ENCODE results near the gene NAALADL2.

DNA sequence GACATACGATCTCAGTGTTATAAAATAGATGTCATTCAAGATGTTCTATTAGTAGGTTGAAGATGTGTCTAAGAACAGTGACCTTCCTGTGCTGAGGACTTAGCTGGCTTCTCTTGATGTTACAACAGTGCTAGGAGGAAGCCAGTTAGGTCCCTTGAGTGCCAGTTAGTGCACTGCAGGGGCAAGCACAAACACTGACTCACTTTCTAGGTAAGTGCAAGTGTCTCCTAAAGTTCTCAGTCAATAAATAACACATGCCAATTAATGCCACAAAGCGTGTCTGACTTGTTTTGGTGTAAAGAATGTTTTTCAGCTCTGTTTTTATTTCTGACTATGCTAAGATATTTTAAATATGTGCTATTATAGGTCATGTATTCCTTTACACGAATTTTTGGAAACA is 211.8 kb downstream of the NAALADL2 start:
- TF ChIP-seq, protein P1, sequence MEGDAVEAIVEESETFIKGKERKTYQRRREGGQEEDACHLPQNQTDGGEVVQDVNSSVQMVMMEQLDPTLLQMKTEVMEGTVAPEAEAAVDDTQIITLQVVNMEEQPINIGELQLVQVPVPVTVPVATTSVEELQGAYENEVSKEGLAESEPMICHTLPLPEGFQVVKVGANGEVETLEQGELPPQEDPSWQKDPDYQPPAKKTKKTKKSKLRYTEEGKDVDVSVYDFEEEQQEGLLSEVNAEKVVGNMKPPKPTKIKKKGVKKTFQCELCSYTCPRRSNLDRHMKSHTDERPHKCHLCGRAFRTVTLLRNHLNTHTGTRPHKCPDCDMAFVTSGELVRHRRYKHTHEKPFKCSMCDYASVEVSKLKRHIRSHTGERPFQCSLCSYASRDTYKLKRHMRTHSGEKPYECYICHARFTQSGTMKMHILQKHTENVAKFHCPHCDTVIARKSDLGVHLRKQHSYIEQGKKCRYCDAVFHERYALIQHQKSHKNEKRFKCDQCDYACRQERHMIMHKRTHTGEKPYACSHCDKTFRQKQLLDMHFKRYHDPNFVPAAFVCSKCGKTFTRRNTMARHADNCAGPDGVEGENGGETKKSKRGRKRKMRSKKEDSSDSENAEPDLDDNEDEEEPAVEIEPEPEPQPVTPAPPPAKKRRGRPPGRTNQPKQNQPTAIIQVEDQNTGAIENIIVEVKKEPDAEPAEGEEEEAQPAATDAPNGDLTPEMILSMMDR (IDR thresholded peaks at IDR 0.05), result no peak
- TF ChIP-seq ZFX (IDR thresholded peaks at IDR 0.05; ENCODE audit: borderline replicate concordance), result no peak
